C4-2B (cell line): Measurements from ENCODE around the gene CA10.

Experiments
- ZFX ChIP-seq: fragments of 450-650 bp; IDR thresholded peaks from 2 replicates; pipeline ENCODE4 v1.6.1; 2017
- TF ChIP-seq, protein P1 (sequence below): fragments of 450-650 bp; conservative IDR thresholded peaks from 2 replicates; pipeline ENCODE4 v1.5.1; 2017; ENCODE audit warnings: mild to moderate bottlenecking

- TF ChIP-seq, protein P1, sequence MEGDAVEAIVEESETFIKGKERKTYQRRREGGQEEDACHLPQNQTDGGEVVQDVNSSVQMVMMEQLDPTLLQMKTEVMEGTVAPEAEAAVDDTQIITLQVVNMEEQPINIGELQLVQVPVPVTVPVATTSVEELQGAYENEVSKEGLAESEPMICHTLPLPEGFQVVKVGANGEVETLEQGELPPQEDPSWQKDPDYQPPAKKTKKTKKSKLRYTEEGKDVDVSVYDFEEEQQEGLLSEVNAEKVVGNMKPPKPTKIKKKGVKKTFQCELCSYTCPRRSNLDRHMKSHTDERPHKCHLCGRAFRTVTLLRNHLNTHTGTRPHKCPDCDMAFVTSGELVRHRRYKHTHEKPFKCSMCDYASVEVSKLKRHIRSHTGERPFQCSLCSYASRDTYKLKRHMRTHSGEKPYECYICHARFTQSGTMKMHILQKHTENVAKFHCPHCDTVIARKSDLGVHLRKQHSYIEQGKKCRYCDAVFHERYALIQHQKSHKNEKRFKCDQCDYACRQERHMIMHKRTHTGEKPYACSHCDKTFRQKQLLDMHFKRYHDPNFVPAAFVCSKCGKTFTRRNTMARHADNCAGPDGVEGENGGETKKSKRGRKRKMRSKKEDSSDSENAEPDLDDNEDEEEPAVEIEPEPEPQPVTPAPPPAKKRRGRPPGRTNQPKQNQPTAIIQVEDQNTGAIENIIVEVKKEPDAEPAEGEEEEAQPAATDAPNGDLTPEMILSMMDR, result no peak
- TF ChIP-seq ZFX, result no peak
Observed at GRCh38 chr17:51873302-51873701, 285.2 kb downstream of the CA10 start.
